Nephron (organoid): ENCODE data around the gene IPO13.
A peak's percentile ranks its signal among the peaks of the same experiment; 100 is the strongest.

ENCODE experiments used
- H3K27ac Mint-ChIP-seq, 3 experiments: 2 replicates each; pipeline ENCODE4 v1.8.0; 2020; ENCODE audit warnings: mixed read lengths in 3 of 3, mild to moderate bottlenecking in 2 of 3, moderate library complexity in 1 of 3
- H3K27me3 Mint-ChIP-seq: 2 replicates; pipeline ENCODE4 v1.8.0; 2021; ENCODE audit warnings: low read depth, mild to moderate bottlenecking, moderate library complexity, mixed read lengths
- H3K36me3 Mint-ChIP-seq: 2 replicates; pipeline ENCODE4 v1.8.0; 2020; ENCODE audit warnings: low read depth, mixed read lengths
- H3K4me1 Mint-ChIP-seq: 2 replicates; pipeline ENCODE4 v1.8.0; 2020; ENCODE audit warnings: mixed read lengths
- H3K4me3 Mint-ChIP-seq, 3 experiments: 2 replicates each; pipeline ENCODE4 v1.8.0; 2020; ENCODE audit warnings: mild to moderate bottlenecking in 3 of 3, mixed read lengths in 3 of 3, moderate library complexity in 2 of 3
- H3K9me3 Mint-ChIP-seq: 2 replicates; pipeline ENCODE4 v1.8.0; 2020; ENCODE audit warnings: mixed read lengths
- CTCF ChIP-seq, 3 experiments: fragments of 200-600 bp; sonication (generic); IDR thresholded peaks; one replicate each; pipeline ENCODE4 v1.5.0; 2021; ENCODE audit warnings: antibody characterized with exemption in 3 of 3; ENCODE audit not compliant: unreplicated experiment in 3 of 3

Gene IPO13

DNA sequence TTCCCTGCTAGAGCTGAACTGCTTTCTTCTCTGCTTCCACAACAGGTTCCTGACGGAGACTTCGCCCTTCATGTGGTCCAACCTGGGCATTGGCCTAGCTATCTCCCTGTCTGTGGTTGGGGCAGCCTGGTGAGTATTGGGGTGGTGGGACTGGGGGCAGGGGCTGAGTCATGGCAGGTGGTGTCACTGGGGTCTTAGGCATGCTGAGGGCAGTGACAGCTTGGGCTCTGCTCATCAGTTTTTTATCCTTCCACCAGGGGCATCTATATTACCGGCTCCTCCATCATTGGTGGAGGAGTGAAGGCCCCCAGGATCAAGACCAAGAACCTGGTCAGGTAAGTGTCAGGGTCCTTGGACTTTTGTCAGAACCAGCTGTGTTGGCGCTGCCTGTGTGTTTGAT is 29.3 kb downstream of the IPO13 start:
- no peaks in the 10 kb centered on the region for H3K9me3 Mint-ChIP-seq
- H3K4me3 Mint-ChIP-seq, result peak overlapping the region; percentile 94 to 95 (median 94)
- TF ChIP-seq CTCF (IDR thresholded peaks at IDR 0.05; ENCODE audit: unreplicated experiment in 3 of 3), result no peak
- peaks cover 29% of the 10 kb centered on the region for H3K36me3 Mint-ChIP-seq
- peak overlapping the region in 2 of 3 experiments; percentile 76 to 86 for H3K27ac Mint-ChIP-seq
- peaks cover 48% of the 10 kb centered on the region for H3K4me1 Mint-ChIP-seq
- no peaks in the 10 kb centered on the region for H3K27me3 Mint-ChIP-seq

- no peak for TF ChIP-seq CTCF (IDR thresholded peaks at IDR 0.05; ENCODE audit: unreplicated experiment in 3 of 3)
- Mint-ChIP-seq H3K36me3 (peaks cover 29% of the 10 kb centered on the region), H3K27me3 (no peaks in the 10 kb centered on the region), H3K4me1 (peaks cover 48% of the 10 kb centered on the region), H3K9me3 (no peaks in the 10 kb centered on the region), H3K4me3 (peak overlapping the region; percentile 94 to 95 (median 94)), H3K27ac (peak overlapping the region in 1 of 3 experiments; percentile 86)
Observed at GRCh38 chr1:43976890-43977289, 30.1 kb downstream of the IPO13 start.

DNA sequence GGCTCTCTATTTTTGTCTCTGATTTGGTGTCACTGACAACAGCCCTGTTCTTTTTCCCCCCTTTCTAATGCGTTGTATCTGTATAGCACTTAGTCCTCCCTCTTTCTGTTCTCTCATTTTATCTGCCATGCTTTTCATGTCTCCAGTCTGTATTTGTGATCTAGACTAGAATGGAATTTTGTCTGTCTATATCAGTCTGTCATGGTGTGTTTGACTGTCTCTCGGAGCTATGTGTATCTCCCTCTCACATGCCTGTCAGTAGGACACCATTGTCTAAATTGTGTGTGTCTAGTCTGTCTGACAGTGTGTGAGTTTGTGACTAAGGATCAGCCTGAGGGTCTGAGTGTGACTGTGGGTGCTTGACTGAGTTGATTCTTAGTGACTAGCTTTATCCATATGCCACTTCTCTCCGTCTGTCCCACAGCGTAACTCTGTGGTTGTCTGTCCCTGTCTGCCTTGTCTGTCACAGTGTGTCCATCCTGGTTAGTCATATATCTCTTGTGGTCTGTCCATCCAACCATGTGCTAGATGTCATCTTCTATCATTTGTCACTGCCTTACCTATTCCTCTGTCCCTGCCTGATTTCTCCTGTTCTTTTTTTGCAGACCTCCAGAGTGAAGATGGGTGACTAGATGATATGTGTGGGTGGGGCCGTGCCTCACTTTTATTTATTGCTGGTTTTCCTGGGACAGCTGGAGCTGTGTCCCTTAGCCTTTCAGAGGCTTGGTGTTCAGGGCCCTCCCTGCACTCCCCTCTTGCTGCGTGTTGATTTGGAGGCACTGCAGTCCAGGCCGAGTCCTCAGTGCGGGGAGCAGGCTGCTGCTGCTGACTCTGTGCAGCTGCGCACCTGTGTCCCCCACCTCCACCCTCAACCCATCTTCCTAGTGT is 30.9 kb downstream of the IPO13 start:
- peak overlapping the region in 1 of 3 experiments; percentile 0 for H3K27ac Mint-ChIP-seq
- no peaks in the 10 kb centered on the region for H3K9me3 Mint-ChIP-seq
- peak overlapping the region; percentile 94 to 95 (median 94) for H3K4me3 Mint-ChIP-seq
- TF ChIP-seq CTCF (IDR thresholded peaks at IDR 0.05; ENCODE audit: unreplicated experiment in 3 of 3), result no peak
- H3K27me3 Mint-ChIP-seq, result no peaks in the 10 kb centered on the region
- H3K4me1 Mint-ChIP-seq, result peaks cover 51% of the 10 kb centered on the region
- H3K36me3 Mint-ChIP-seq, result peaks cover 29% of the 10 kb centered on the region

- peak overlapping the region; percentile 94 to 95 (median 94) for H3K4me3 Mint-ChIP-seq
- peaks cover 29% of the 10 kb centered on the region for H3K36me3 Mint-ChIP-seq
- peaks cover 57% of the 10 kb centered on the region for H3K4me1 Mint-ChIP-seq
- TF ChIP-seq CTCF (IDR thresholded peaks at IDR 0.05; ENCODE audit: unreplicated experiment in 3 of 3), result no peak
- no peaks in the 10 kb centered on the region for H3K27me3 Mint-ChIP-seq
- peak overlapping the region in 2 of 3 experiments; percentile 64 to 78 for H3K27ac Mint-ChIP-seq
- no peaks in the 10 kb centered on the region for H3K9me3 Mint-ChIP-seq
Observed at GRCh38 chr1:43978264-43978550, 31.5 kb downstream of the IPO13 start.

GRCh38 chr1:43978551-43979260 is 32.0 kb downstream of the IPO13 start, which contains the start of gene B4GALT2:
Gene B4GALT2, plus strand, starts transcription at chr1:43979210. Its CDS starts 1,951 bp downstream, at chr1:43981161.
- H3K4me3 Mint-ChIP-seq, result peak within 1 kb of the TSS; percentile 94 to 95 (median 94)
- no peak for TF ChIP-seq CTCF (IDR thresholded peaks at IDR 0.05; ENCODE audit: unreplicated experiment in 3 of 3)

More at GRCh38 chr1:43978551-43979260, 32.0 kb downstream of the IPO13 start, which contains the start of gene B4GALT2:
- Mint-ChIP-seq H3K27ac (peak within 1 kb of the TSS; percentile 25 to 78 (median 75)), H3K36me3 (peaks cover 33% of the 10 kb centered on the region), H3K4me1 (peaks cover 60% of the 10 kb centered on the region), H3K27me3 (no peaks in the 10 kb centered on the region), H3K9me3 (no peaks in the 10 kb centered on the region)
